ENCODE measurements around the gene CTNND2.
"Not testable (repeated sequence)": the region's sequence is repeated elsewhere in the genome, so short reads cannot be mapped to it uniquely, and the experiment has no call there.

CTNND2 gene

DNA sequence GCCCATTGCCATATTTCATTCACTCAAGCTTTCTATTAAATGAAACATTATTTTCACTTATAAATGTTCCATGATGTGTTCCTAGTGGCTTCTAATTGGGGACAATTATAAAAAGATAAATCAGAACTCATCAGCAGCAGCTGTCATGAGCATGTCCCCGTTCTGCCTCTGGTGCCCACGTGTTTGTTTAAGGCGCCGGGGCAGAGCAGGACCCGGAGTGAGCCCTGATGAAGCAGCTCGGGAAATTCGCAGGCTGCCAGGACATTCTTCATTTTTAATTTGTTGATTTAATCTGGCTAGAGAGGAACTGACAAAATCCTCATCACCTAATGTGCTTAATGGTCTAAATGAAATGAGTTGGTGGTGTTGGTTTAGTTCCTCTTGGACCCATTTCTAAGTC, 475.0 kb downstream of the CTNND2 start:
- no peak for DNase-seq

GRCh38 chr5:11427569-11427968, 476.7 kb downstream of the CTNND2 start:
- no peak for DNase-seq

DNA sequence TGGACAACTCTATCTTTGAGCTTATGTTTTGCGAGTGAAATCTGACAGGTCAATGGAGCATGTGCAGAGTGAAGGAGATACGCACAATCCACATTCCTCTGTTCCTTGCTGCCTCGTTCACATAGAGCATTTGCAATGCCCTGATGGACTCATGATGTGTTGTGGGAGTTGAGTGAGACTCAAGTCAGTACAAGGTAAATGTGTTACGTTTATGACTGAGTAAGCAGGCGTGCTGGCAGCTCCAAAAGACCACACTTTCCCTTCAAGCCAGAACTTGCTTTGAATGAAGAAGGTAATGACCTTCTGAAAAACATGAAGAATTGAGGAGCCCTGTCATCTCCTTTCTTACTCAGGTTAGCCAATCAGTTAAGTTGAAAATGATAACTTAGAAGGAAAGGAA, 477.8 kb downstream of the CTNND2 start:
- no peak for DNase-seq

GRCh38 chr5:11422342-11422741, 481.9 kb downstream of the CTNND2 start:
- no peak for DNase-seq

DNA sequence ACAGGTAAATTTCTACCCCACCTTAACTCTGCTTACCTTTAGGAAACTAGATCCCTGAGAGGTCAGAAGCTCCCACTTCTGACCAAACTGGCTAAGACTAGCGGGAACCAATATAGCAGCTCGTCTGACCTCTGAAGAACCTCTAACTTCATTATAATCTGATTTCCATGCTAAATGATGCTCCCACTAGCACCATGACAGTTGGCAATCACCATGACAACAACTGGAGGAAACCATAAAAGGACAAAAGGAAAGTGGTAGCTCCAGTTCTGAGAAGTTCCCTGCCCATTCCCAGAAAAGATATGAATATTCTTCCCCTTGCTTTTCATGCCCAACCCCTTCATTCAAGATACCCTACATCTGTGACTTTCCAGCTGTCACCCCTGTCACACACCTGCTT, 483.3 kb downstream of the CTNND2 start:
- DNase-seq: no peak

- no peak for DNase-seq
Observed at GRCh38 chr5:11415751-11416150, 488.5 kb downstream of the CTNND2 start.

DNA sequence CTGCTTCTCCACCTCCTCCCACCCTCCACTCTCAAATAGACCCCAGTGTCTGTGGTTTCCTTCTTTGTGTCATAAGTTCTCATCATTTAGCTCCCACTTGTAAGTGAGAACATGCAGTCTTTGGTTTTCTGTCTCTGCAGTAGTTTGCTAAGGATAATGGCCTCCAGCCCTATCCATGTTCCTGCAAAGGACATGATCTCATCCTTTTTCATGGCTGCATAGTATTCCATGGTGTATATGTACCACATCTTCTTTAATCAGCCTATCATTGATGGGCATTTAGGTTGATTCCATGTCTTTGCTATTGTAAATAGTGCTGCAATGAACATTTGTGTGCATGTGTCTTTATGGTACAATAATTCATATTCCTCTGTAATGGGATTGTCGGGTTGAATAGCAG, 489.5 kb downstream of the CTNND2 start:
- DNase-seq: not testable (repeated sequence)

DNA sequence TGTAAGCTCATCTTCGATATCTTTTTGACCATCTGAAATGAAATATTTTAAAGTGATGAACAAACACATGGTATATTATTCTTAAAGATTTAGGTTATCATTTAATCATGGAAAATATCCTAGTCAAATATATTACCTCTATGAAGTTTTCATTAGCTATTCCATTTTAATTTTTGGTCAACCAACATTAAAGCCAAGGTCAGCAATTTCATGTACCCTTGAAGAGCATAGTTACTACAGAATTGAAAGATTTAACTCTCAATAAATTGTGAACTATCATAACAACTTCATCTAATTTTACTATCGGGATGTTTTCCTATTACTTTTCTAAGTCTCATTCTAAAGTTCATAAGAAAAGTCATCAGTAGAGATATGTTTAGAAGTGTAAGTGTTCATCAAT, 492.6 kb downstream of the CTNND2 start:
- DNase-seq: no peak

GRCh38 chr5:11407556-11408145, 496.6 kb downstream of the CTNND2 start:
- no peak for DNase-seq

- no peak for DNase-seq
Observed at GRCh38 chr5:11400316-11400715, 503.9 kb downstream of the CTNND2 start.

GRCh38 chr5:11398728-11399127, 505.5 kb downstream of the CTNND2 start:
- DNase-seq: no peak

- DNase-seq: no peak
Observed at GRCh38 chr5:11397549-11397948, 506.7 kb downstream of the CTNND2 start.

GRCh38 chr5:11396917-11397316, 507.3 kb downstream of the CTNND2 start:
- DNase-seq: no peak

- DNase-seq: no peak
Observed at GRCh38 chr5:11394933-11395332, 509.3 kb downstream of the CTNND2 start.

DNA sequence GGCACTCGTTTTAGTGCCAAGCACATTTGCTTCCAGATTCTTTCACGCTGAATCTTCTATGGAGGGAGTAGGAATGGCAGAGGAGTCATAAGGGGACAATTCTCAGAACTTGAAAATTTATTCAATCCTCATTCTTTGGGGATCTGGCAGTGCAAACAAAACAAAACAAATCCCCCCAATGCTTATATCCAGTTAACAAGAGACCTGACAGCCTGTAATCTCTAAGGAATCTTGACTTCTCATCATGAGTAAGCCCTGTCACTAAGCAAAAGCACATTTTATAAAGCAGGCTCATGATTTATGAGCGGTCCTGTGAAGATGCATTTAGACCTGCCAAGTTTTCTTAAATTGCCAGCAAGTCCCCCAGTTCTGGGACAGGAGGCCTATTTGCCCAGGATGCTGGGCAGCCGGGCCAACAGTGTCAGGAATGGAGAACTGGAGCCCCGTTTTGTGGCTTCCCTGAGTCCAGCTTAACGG, 513.9 kb downstream of the CTNND2 start:
- DNase-seq: no peak

GRCh38 chr5:11387382-11387781, 516.9 kb downstream of the CTNND2 start:
- DNase-seq: no peak

GRCh38 chr5:11386398-11386797, 517.8 kb downstream of the CTNND2 start:
- DNase-seq: no peak

- DNase-seq: no peak
Observed at GRCh38 chr5:11385901-11386293, 518.3 kb downstream of the CTNND2 start.

DNA sequence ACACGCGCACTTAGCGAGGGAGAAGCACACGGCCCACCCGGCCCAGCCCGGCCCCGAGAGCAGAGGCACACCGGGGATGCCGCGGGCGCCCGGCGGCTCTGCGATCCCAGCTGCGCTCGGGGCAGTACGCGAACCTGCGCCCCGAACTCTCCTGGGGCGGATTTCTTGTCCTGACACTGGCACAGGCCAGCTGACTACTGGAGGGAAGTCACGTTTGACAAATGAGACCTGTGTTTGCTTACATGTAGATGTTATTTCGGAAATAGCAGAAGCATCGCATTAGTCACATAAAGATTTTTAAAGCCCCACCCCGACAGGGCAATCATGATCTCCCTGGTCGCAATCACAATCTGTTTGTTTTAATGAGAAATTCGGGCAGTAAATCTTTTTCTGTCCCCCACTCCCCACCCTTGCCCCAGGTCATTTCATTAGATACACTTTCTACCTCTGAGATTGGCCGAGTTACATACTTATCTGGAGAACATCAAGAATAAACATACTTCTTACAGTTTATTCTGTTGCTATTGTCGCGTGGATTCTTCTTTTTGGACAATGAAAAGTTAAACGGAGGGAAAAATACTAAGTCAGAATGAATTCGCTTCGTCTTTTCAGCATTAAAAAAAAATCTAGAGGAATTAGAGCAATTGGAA, 518.9 kb downstream of the CTNND2 start:
- no peak for DNase-seq

DNA sequence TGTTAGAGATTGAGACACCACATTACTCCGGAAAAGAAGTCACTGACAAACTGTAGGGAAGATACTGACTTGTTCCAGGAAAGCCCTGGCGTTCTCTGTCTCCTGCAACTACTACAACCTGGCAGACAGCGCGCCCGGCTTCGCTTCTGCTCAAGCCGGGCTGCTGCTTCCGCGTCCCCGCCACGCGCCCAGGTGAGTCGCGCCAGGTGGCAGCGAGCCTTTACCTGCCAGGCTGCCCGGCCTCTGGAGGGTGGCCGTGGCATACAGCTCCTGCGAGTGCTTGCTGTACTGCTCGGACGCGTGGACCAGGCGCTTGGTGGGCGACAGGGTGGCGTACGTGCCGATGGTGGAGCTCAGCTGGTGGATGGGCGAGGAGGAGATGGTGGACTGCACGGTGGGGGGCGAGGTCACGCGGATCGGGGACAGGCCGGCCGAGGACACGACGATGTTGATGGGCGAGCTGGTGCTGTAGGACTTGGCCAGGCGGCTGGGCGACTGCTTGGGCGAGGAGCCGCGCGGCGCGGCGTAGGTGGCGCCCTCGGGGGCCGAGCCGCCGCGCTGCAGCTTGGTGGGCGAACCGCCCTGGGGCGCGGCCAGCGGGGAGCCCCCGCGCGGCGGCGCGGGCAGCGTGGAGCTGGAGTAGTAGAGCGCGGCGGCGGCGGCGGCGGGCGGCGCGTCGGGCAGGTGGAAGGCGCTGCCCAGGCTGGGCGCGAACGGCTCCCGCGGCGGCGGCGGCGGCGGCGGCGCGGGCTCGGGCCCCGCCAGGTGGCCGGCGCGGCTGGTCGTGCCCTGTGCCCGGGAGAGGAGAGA, 519.6 kb downstream of the CTNND2 start:
- DNase-seq: no peak

DNA sequence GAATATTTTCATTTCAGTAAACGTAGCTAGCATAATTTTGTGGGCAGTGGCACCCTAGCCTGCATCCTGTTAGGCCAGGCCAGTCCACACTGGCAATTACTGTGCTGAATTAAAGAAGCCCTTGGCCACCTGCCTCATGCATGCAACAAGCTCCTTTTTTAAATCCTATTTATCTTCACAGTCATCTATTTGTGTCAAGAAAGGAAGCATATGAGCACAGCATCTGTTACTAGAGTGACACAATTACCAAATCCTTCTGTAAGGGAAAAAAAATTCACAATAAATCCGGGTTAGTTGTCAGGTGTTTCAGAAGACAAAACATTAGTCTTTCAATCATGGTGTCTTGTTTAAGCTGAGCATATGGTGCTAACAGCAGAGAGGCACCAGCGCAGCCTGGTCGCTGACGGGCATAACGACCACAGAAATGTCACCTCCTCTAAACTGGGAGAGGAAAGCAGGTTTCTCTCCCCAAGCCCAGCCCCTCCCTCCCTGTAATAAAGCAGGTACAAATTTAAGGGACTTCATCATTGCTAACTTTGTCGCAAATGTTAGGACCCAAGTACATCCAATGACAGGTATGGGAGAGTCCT, 520.6 kb downstream of the CTNND2 start:
- DNase-seq: no peak

- no peak for DNase-seq
Observed at GRCh38 chr5:11378461-11378860, 525.8 kb downstream of the CTNND2 start.

- DNase-seq: no peak
Observed at GRCh38 chr5:11377896-11378295, 526.4 kb downstream of the CTNND2 start.

DNA sequence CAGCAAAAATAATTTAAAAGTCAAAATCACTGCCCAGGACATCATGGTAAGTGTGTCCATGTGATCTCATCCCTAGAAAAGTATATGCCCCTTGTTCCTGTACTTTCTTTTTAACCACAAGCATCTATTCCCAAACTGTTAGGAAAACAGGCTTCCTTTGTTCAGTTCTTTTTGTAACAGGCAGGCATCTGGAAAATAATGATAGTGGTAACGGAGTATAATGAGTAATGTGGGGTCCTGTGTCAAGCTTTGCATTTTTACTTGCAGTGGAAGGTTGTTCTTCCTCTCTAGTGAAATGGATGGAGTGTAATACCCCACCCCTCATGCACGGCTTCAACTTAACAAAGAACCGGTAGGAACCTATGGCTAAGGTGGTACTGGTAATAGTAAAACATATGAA, 532.1 kb downstream of the CTNND2 start:
- DNase-seq: no peak

All from stimulated activated CD4-positive, alpha-beta T cell treated with anti-CD3 and anti-CD28 coated beads, Interleukin-4, amount 100 ng/mL, for 1 hour (primary cell).